GM21529 (cell line): ENCODE data around the gene RILPL2.
"Not testable (repeated sequence)": the region's sequence is repeated elsewhere in the genome, so short reads cannot be mapped to it uniquely, and the experiment has no call there.

Experiments
- ATAC-seq: cut with Tn5 transposase; IDR thresholded peaks from one replicate; pipeline ENCODE4 v1.9.1; 2021; ENCODE audit not compliant: unreplicated experiment

RILPL2 gene

DNA sequence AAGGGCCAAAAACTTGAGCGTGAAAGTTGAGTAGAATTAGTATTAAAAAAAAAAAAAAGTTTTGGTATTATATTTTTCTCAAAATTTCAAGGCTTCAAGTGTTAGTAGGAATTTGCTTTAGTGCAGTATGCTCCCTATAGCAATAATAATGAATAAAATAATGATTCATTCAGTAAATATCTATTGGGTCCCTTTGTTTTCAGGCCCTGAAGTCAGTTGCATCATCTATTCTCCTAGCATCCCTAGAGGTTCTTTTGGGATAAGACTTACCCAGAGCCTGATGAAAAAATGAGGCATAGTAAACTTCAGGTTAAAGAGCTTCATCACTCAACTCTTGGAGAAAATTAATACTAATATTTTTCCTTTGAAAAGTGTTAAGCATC lies 51.5 kb downstream of the RILPL2 start:
- no peak for ATAC-seq

- no peak for ATAC-seq
Observed at GRCh38 chr12:123384318-123384993, 52.0 kb downstream of the RILPL2 start.

GRCh38 chr12:123382684-123383083 lies 53.8 kb downstream of the RILPL2 start:
- no peak for ATAC-seq

- ATAC-seq = no peak
Observed at GRCh38 chr12:123379391-123379790, 57.1 kb downstream of the RILPL2 start.

GRCh38 chr12:123372415-123372814 lies 64.1 kb downstream of the RILPL2 start:
- not testable (repeated sequence) for ATAC-seq

DNA sequence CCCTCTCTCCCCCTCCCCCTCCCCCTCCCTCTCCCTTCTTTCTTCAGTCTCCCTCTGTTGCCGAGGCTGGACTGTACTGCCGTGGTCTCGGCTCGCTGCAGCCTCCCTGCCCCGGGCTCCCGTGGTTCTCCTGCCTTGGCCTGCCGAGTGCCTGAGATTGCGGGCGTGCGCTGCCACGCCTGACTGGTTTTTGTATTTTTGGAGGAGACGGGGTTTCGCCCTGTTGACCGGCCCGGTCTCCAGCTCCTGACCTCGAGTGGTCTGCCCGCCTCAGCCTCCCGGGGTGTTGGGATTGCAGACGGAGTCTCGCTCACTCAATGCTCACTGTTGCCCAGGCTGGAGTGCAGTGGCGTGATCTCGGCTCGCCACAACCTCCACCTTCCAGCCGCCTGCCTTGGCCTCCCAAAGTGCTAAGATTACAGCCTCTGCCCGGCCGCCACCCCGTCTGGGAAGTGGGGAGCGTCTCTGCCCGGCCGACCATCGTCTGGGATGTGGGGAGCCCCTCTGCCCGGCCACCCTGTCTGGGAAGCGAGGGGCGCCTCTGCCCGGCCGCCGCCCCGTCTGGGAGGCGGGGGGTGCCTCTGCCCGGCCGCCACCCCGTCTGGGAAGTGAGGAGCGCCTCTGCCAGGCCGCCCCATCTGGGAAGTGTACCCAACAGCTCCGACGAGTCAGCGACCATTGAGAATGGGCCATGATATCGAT lies 64.7 kb downstream of the RILPL2 start:
- not testable (repeated sequence) for ATAC-seq

DNA sequence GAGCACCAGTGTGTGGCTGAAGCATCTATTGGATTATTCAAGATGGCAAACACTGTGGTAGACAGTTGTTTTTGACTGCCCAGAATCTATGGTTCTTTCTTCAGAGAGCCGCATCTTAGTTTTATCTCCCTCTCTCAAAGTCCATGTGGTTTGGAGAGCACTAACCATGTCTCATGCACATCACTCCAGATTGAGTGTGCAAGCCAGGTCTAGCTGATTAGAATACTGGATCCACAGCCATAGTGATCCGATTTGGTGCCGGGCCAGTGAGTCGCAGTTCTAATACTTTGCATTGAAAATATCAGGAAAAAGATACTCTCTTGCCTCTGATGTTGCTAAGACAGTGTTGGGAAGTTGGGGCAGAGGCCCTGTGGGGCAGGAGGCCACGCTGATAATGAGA lies 67.3 kb downstream of the RILPL2 start:
- no peak for ATAC-seq

- not testable (repeated sequence) for ATAC-seq
Observed at GRCh38 chr12:123368431-123368830, 68.1 kb downstream of the RILPL2 start.

DNA sequence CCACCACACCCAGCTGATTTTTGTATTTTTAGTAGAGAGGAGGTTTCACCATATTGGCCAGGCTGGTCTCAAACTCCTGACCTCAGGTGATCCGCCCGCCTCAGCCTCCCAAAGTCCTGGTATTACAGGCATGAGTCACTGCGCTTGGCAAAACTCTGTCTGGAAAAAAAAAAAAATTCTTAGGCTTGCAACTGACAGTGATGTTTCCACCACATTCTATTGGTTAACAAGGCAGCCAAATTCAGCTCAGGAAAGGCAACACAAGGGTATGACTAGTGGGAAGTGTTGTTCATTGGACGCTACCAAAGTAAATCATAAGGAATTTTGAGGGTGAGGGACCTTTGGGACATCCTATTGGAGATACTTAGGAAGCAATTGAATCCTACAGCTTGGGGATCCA lies 69.0 kb downstream of the RILPL2 start:
- no peak for ATAC-seq
